BJ (cell line): ENCODE measurements around the gene ADD1. TPM values are rescaled to one million over a fixed set of nuclear protein-coding genes. Genes with fewer than 3 reads are reported as not detected.

ENCODE experiments used
- CTCF ChIA-PET: fragments of 350-600 bp; formaldehyde crosslinking; extraction: SDS; loops from one replicate; lab custom pipeline; 2021; ENCODE audit warnings: antibody characterized with exemption, inconsistent platforms; lab: Yijun Ruan, JAX
- POLR2A ChIA-PET: fragments of 300-600 bp; sonication (Branson Sonifier 250); formaldehyde crosslinking; extraction: SDS; loops from one replicate; lab custom pipeline; 2021; ENCODE audit warnings: antibody characterized with exemption; lab: Charles Lee
- DNase-seq: peaks from one replicate; pipeline ENCODE4 v3.0.0-alpha.2; 2011; ENCODE audit warnings: low read depth
- H3K27me3 ChIP-seq: 2 replicates; pipeline ENCODE4 v1.6.0; 2011; ENCODE audit warnings: low read length; ENCODE audit not compliant: control insufficient read depth, insufficient read depth
- H3K36me3 ChIP-seq: 2 replicates; pipeline ENCODE4 v1.5.1; 2011; ENCODE audit warnings: low read length; ENCODE audit not compliant: control insufficient read depth, insufficient read depth
- H3K4me3 ChIP-seq: 2 replicates; pipeline ENCODE4 v1.5.1; 2011; ENCODE audit warnings: low read depth, mild to moderate bottlenecking, control low read depth, low read length
- polyA plus RNA-seq: library from polyadenylated mRNA; depleted of rRNA; stranded (reverse); fragments of >200 nt; gene quantifications from 2 replicates; pipeline ENCODE4 v1.2.3, GENCODE V29; 2011
- TF ChIP-seq, protein P1 (sequence below): IDR thresholded peaks from 2 replicates; pipeline ENCODE4 v1.5.1; 2011; ENCODE audit warnings: low read depth, mild to moderate bottlenecking, control low read depth, inconsistent platforms, low read length, moderate library complexity; ENCODE audit not compliant: insufficient read depth

Gene ADD1
- polyA plus RNA-seq, 1 experiment = 140 TPM

DNA sequence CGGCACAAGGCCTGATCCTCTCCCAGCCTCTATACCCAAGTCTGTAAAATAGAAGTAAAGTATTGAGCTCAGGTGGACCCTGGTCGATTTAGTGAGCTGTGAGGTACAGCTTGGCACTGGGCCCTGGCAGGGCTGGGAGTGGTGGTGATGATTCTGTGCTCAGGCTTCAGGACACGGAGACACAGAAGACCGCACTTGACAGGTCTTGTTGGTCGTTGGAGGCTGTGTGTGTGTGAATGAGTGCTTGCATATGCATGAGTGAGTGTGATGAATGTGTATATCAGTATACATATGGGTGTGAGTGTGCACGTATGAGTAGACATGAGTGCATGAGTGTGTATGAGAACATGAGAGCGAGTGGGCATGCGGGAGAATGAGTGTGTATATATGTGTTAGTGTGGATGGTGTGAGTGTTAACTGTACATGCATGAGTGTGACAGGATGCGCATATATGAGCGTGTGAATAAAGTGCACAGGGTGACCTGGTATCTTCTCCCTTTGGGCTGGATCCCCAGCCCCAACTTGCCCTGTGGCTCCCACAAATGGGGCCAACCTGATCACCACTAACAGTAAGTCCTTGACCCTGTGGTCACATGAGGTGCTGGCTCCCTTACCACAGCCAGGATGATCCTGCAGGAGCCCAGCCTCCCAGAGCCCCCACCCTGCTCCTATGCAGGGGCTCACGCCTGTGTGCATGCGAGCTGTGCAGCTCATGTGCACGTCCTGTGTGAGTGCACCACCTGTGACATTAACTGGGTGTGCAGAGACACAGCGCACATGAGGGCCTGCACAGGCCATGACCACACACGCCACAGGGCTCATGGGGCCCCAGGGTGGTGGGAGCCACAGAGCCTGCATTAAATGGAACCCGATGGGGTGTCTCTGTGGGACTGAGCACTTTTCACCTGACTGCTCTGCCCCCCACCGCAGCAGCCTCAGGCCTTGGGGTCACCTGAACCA is 29.9 kb upstream of the ADD1 start:
- Histone ChIP-seq H3K27me3 (no peaks in the 10 kb centered on the region), H3K4me3 (no peak overlapping the region), H3K36me3 (peaks cover 23% of the 10 kb centered on the region)
- POLR2A ChIA-PET = no interaction called here
- CTCF ChIA-PET = interaction anchor here (1.1 to 1.6 kb wide), 2 partner anchors 11 to 49 kb away, joined by 5 to 7 read pairs; no protein-coding TSS in a partner anchor
- TF ChIP-seq, protein P1, sequence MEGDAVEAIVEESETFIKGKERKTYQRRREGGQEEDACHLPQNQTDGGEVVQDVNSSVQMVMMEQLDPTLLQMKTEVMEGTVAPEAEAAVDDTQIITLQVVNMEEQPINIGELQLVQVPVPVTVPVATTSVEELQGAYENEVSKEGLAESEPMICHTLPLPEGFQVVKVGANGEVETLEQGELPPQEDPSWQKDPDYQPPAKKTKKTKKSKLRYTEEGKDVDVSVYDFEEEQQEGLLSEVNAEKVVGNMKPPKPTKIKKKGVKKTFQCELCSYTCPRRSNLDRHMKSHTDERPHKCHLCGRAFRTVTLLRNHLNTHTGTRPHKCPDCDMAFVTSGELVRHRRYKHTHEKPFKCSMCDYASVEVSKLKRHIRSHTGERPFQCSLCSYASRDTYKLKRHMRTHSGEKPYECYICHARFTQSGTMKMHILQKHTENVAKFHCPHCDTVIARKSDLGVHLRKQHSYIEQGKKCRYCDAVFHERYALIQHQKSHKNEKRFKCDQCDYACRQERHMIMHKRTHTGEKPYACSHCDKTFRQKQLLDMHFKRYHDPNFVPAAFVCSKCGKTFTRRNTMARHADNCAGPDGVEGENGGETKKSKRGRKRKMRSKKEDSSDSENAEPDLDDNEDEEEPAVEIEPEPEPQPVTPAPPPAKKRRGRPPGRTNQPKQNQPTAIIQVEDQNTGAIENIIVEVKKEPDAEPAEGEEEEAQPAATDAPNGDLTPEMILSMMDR = no peak
- no peak for DNase-seq

DNA sequence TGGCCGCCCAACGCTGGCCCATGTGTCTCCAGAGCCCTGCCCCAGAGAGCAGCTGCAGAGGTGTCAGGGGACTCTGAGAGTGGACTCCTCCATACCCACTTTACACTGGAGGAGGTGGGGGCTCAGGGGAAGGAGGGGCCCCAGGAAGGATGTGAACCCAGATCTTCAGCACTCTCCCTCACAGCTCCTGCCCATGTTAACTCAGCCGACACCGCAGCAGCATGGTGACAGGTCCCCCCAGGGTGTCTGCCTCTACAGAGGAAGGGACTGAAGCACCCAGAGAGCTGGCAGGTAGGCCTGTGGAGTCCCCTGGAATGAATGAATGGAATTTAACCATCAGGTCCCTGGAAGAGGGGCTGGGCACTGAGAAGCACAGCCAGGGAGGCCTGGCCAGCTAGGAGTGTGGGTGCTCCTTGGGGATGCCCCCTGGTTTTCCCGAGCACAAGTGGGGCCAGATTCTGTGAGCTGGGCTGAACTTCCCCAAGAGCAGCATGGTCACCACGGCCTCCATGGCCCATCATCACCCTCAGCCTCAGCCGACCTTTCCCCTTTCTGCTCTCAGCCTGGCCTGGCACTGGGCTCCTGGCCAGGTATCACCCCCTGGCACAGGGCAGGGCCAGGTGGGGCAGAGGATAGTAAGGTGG is 28.9 kb upstream of the ADD1 start:
- H3K36me3 ChIP-seq = peaks cover 21% of the 10 kb centered on the region
- H3K27me3 ChIP-seq = no peaks in the 10 kb centered on the region
- POLR2A ChIA-PET = no interaction called here
- DNase-seq = no peak
- H3K4me3 ChIP-seq = no peak overlapping the region
- TF ChIP-seq, protein P1 = no peak
- CTCF ChIA-PET = interaction anchor here (0.5 kb wide), 1 partner anchor 420 kb away, joined by 3 read pairs; no protein-coding TSS in a partner anchor

DNA sequence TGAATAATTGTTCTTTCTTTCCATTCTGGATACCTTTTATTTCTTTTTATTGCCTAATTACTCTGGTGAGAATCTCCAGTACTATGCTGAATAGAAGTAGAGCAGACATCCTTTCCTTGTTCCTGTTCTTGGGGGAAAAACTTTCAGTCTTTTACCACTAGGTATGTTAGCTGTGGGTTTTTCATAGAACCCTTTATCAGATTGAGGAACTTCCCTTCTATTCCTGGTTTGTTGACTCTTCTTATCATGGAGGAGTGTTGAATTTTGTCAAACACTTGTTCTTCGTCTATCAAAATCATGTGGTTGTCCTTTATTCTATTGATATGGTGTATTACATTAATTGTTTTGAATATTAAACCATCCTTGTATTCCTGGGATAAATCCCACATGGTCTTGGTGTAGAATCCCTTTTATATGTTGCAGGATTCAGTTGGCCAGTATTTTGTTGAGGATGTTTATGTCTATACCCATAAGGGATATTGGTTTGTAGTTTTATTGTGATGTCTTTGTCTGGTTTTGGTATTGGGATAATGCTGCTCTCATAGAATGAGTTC is 27.2 kb upstream of the ADD1 start:
- DNase-seq = no peak
- H3K36me3 ChIP-seq = peaks cover 13% of the 10 kb centered on the region
- no peak overlapping the region for H3K4me3 ChIP-seq
- TF ChIP-seq, protein P1 = no peak
- H3K27me3 ChIP-seq = no peaks in the 10 kb centered on the region
- POLR2A ChIA-PET = no interaction called here
- CTCF ChIA-PET = no interaction called here

DNA sequence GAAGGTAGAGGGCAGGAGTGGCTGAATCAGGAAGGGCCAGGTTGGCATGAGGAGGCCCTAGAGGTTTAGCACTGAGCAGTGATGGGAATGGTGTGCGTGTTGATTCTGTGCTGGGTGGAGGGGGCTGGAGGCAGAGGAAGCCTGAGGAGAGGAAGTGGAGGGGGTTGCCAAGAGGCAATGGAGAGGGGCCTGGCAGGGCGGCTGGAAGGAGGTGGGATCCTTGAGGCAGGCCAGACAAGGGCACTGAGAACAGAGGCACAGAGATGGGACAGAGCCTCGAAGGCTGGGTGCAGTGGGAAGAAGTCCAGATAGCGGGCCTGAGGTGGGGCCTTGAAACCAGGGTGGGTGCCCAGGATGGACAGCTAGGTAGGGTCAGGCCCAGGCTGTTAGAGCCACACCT is 26.5 kb upstream of the ADD1 start:
- H3K36me3 ChIP-seq = peaks cover 13% of the 10 kb centered on the region
- TF ChIP-seq, protein P1 = no peak
- DNase-seq = no peak
- ChIA-PET POLR2A (no interaction called here), CTCF (no interaction called here)
- H3K4me3 ChIP-seq = no peak overlapping the region
- no peaks in the 10 kb centered on the region for H3K27me3 ChIP-seq
